ENCODE data around the gene ZNF579.
A peak's percentile ranks its signal among the peaks of the same experiment; 100 is the strongest.

Gene ZNF579

DNA sequence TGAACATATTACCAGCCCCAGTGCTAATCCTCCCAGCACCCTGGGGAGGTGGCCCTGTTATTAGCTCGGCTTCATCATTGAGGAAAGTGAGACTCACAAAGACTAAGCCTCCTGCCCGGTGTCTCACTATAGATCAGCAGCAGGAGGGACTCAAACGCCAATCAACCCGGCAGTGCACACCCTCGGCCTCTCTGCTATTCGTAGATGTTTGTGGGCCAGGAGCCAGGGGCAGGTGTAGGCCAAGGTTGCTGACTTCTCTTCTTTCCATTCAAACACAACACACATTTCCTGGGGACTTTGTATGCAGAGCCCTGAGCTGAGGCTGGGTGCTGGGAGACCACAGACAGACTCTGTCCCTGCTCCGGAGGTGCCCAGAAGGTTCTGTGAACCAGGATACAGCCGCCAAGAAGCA lies 25.9 kb downstream of the ZNF579 start:
- H3K4me3 ChIP-seq (ENCODE audit: low read depth, low read length): no peak overlapping the region
- ChIA-PET CTCF (no interaction called here), POLR2A (no interaction called here)
- no peak for DNase-seq (ENCODE audit: low read depth, low spot score)
- TF ChIP-seq, protein P1, sequence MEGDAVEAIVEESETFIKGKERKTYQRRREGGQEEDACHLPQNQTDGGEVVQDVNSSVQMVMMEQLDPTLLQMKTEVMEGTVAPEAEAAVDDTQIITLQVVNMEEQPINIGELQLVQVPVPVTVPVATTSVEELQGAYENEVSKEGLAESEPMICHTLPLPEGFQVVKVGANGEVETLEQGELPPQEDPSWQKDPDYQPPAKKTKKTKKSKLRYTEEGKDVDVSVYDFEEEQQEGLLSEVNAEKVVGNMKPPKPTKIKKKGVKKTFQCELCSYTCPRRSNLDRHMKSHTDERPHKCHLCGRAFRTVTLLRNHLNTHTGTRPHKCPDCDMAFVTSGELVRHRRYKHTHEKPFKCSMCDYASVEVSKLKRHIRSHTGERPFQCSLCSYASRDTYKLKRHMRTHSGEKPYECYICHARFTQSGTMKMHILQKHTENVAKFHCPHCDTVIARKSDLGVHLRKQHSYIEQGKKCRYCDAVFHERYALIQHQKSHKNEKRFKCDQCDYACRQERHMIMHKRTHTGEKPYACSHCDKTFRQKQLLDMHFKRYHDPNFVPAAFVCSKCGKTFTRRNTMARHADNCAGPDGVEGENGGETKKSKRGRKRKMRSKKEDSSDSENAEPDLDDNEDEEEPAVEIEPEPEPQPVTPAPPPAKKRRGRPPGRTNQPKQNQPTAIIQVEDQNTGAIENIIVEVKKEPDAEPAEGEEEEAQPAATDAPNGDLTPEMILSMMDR (IDR thresholded peaks at IDR 0.05; ENCODE audit: insufficient read depth, low read length, missing control alignments): no peak

DNA sequence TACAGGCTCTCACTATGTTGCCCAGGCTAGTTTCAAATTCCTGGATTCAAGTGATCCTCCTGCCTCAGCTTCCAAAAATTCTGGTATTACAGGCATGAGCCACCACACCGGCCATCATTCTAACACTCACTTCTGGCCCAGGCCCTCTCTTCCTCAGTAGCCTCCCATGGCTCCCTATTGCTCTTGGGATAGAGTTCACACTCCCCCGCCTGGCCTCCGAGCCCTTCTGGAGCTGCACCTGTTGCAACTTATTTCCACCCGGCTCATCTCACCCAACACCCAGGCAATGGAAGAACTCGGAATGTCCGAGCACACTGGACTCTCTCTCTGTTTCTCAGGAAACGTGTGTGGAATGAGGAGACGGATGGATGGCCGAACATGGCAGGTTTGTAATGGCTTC lies 26.3 kb downstream of the ZNF579 start:
- no peak for DNase-seq (ENCODE audit: low read depth, low spot score)
- H3K4me3 ChIP-seq (ENCODE audit: low read depth, low read length): no peak overlapping the region
- TF ChIP-seq, protein P1 (IDR thresholded peaks at IDR 0.05; ENCODE audit: insufficient read depth, low read length, missing control alignments): no peak
- POLR2A ChIA-PET: no interaction called here
- CTCF ChIA-PET: interaction anchor here (0.9 to 1.1 kb wide), 2 partner anchors 20 to 51 kb away, joined by 3 to 4 read pairs; partner anchors contain the start of gene ZNF865

DNA sequence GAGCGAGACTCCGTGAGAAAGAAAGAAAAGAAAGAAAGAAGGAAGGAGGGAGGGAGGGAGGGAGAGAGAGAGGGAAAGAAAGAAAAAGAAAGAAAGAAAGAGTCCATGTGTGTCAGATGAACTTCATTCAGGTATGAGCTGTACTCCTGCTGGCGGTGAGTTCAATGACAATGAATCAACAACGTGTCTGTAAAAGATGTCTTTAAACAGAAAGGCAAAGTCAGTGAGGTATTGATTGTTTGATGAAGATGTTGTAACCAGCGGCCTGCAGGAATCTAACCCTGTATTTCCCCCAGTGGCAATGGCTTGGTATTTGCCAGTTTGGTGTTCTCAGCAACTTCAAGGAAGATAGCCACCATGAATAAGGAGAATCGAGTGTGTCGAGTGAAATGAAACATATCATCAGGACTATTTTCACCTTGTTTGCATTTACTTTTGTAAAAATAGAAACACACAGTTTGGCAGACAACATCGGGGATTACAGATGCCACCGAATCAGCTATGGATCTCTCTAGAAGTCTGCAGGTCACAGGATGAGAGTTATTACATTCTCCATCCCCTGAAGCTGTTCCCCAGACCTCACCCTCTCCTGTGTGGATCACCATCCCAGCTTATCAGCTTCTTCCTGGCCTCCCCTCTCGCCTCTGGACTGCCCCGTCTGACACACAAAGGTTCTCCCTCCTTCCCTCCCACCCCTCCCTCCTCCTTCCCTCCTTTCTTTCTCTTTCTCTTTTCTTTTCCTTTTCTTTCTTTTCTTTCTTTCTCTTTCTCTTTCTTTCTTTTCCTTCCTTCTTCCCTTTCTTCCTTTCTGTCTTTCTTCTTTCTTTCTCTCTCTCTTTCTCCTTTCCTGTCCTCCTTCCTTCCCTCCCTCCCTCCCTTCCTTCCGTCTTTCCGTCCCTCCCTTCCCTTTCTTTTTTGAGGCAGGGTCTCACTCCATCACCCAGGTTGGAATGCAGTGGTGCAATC lies 27.1 kb downstream of the ZNF579 start:
- POLR2A ChIA-PET: interaction anchor here (0.8 to 1.7 kb wide), 2 partner anchors 27 to 46 kb away, joined by 3 to 4 read pairs; partner anchors contain the start of gene FIZ1
- H3K4me3 ChIP-seq (ENCODE audit: low read depth, low read length): no peak overlapping the region
- DNase-seq (ENCODE audit: low read depth, low spot score): no peak
- TF ChIP-seq, protein P1 (IDR thresholded peaks at IDR 0.05; ENCODE audit: insufficient read depth, low read length, missing control alignments): no peak
- CTCF ChIA-PET: interaction anchor here (0.8 to 1.1 kb wide), 4 partner anchors 20 to 86 kb away, joined by 3 to 5 read pairs (median 4); partner anchors contain the start of gene ZNF865

DNA sequence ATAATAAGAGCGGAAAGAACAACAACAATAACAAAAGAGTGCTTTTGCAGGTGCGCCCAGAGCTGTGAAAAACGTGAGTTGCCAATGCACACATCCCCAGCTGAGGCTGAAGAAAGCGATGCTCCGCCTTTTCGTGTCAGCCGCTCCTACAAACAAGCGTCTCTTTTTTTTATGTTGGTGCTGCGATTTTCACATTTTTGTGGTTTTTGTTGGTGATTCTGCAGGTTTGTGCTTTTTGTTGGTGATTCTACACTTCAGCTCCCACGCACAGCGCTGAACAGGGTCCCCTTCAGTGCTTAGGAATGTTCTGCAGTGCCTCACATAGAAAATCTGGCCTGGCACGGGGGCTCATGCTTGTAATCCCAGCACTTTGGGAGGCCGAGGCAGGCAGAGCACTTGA lies 28.0 kb downstream of the ZNF579 start:
- CTCF ChIA-PET: interaction anchor here (0.8 to 1.3 kb wide), 2 partner anchors 13 to 32 kb away, joined by 3 to 4 read pairs; no protein-coding TSS in a partner anchor
- POLR2A ChIA-PET: interaction anchor here (0.8 to 1.7 kb wide), 2 partner anchors 26 to 47 kb away, joined by 3 to 4 read pairs; partner anchors contain the start of gene FIZ1
- no peak overlapping the region for H3K4me3 ChIP-seq (ENCODE audit: low read depth, low read length)
- TF ChIP-seq, protein P1 (IDR thresholded peaks at IDR 0.05; ENCODE audit: insufficient read depth, low read length, missing control alignments): no peak
- peak; percentile 92 for DNase-seq (ENCODE audit: low read depth, low spot score)

DNA sequence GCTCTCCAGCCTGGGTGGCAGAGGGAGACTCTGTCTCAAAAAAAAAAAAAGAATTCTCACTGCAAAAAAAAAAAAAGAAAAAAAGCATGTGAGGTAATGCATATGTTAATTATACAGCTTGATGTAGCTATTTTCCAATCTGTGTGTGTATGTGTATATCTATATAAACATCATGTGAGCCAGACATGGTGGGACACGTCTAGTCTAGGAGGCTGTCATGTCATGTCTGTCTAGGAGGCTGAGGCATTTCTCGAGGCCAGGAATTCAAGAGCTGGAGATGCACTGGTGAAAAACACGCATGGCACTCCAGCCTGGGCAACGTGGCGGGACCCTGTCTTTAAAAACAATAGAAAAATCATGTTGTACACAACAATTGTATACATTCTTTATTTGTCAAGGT lies 28.4 kb downstream of the ZNF579 start:
- TF ChIP-seq, protein P1 (IDR thresholded peaks at IDR 0.05; ENCODE audit: insufficient read depth, low read length, missing control alignments): no peak
- H3K4me3 ChIP-seq (ENCODE audit: low read depth, low read length): no peak overlapping the region
- no peak for DNase-seq (ENCODE audit: low read depth, low spot score)
- POLR2A ChIA-PET: interaction anchor here (0.8 to 1.7 kb wide), 2 partner anchors 26 to 47 kb away, joined by 3 to 4 read pairs; partner anchors contain the start of gene FIZ1
- CTCF ChIA-PET: interaction anchor here (0.8 to 1.3 kb wide), 2 partner anchors 13 to 33 kb away, joined by 3 to 4 read pairs; no protein-coding TSS in a partner anchor

DNA sequence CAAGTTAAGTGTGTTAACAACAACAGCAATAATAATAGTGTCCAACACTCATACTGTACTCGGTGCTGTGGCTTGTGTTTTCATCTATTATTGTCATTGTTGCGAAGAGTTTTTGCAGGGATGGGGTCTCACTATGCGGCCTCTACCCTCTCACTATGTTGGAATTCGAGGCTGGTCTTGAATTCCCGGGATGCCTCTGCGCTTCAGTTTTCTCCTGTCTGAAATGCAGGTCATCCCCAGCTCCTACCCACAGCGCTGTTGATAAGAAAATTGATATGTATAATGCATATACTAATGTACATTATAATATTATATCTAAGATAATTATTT lies 30.4 kb downstream of the ZNF579 start:
- ChIA-PET POLR2A (interaction anchor here (0.7 to 1.3 kb wide), 3 partner anchors 24 to 50 kb away, joined by 3 to 5 read pairs (median 3); partner anchors contain the start of gene ZNF524), CTCF (no interaction called here)
- no peak overlapping the region; the same call in 1 of the 2 replicates for H3K4me3 ChIP-seq (ENCODE audit: low read depth, low read length)
- TF ChIP-seq, protein P1 (IDR thresholded peaks at IDR 0.05; ENCODE audit: insufficient read depth, low read length, missing control alignments): no peak
- DNase-seq (ENCODE audit: low read depth, low spot score): no peak

Measured in AG04449 (cell line).